ENCODE results near the gene GRAMD1A. TPM values are rescaled to one million over a fixed set of nuclear protein-coding genes. Genes with fewer than 3 reads are reported as not detected.
"Not testable (repeated sequence)": the region's sequence is repeated elsewhere in the genome, so short reads cannot be mapped to it uniquely, and the experiment has no call there.

GRAMD1A gene
- total RNA-seq, 4 donors from 2014 or later = 4.6 to 23.3 (median 8.8) TPM

- H3K4me1 ChIP-seq = peaks cover 0 to 20% (median 0%) of the 10 kb centered on the region in 3 donors
- intact Hi-C loops (cut with DNase I) = no loop called here
- 31 to 52% methylated on average over 11 to 12 of the region's 13 CpGs for WGBS, 2 donors
- no peak for DNase-seq
- no peak overlapping the region for H3K4me3 ChIP-seq
- no peaks in the 10 kb centered on the region for H3K27me3 ChIP-seq
- TF ChIP-seq POLR2A (IDR thresholded peaks at IDR 0.05) = no peak
- TF ChIP-seq, protein P1, sequence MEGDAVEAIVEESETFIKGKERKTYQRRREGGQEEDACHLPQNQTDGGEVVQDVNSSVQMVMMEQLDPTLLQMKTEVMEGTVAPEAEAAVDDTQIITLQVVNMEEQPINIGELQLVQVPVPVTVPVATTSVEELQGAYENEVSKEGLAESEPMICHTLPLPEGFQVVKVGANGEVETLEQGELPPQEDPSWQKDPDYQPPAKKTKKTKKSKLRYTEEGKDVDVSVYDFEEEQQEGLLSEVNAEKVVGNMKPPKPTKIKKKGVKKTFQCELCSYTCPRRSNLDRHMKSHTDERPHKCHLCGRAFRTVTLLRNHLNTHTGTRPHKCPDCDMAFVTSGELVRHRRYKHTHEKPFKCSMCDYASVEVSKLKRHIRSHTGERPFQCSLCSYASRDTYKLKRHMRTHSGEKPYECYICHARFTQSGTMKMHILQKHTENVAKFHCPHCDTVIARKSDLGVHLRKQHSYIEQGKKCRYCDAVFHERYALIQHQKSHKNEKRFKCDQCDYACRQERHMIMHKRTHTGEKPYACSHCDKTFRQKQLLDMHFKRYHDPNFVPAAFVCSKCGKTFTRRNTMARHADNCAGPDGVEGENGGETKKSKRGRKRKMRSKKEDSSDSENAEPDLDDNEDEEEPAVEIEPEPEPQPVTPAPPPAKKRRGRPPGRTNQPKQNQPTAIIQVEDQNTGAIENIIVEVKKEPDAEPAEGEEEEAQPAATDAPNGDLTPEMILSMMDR (IDR thresholded peaks at IDR 0.05) = no peak
- H3K9me3 ChIP-seq = no peaks in the 10 kb centered on the region
- no peaks in the 10 kb centered on the region for H3K36me3 ChIP-seq
- H3K27ac ChIP-seq = no peak overlapping the region
Observed at GRCh38 chr19:34990578-34991192, 9.4 kb upstream of the GRAMD1A start.

GRCh38 chr19:34991542-34992333 lies 8.4 kb upstream of the GRAMD1A start:
- H3K9me3 ChIP-seq = no peaks in the 10 kb centered on the region
- intact Hi-C loops (cut with DNase I) = no loop called here
- DNase-seq = no peak
- 84 to 87% methylated on average over 8 of the region's 8 CpGs for WGBS, 2 donors
- H3K4me3 ChIP-seq = no peak overlapping the region
- no peaks in the 10 kb centered on the region for H3K36me3 ChIP-seq
- H3K4me1 ChIP-seq = peaks cover 0 to 27% (median 0%) of the 10 kb centered on the region in 3 donors
- H3K27me3 ChIP-seq = no peaks in the 10 kb centered on the region
- TF ChIP-seq POLR2A (IDR thresholded peaks at IDR 0.05) = no peak
- TF ChIP-seq, protein P1 (IDR thresholded peaks at IDR 0.05) = no peak
- H3K27ac ChIP-seq = no peak overlapping the region

GRCh38 chr19:34992582-34992981 lies 7.5 kb upstream of the GRAMD1A start:
- DNase-seq; intact Hi-C loops (cut with DNase I); H3K4me3 ChIP-seq; H3K27ac ChIP-seq; H3K27me3 ChIP-seq; H3K36me3 ChIP-seq; H3K9me3 ChIP-seq: not testable (repeated sequence)
- WGBS, 2 donors = 81 to 84% methylated on average over 7 of the region's 7 CpGs
- H3K4me1 ChIP-seq = peaks cover 0 to 34% (median 0%) of the 10 kb centered on the region in 3 donors

DNA sequence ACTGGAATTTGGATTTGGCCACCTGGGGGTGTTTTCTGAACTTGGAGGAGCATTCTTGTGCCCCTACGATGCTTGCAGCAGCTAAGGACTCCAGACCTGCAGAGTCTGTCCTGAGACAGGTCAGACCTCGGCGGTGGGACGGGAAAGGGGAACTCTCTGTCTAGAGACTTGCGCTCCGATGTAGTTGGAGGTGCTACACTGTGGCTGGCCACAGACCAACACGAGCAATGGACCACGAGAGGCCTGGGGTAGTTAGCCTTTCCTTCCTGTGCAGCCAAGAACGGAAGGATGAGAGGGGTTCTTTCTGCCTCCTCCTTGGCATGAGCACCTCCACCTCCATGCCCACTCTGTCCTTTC lies 5.9 kb upstream of the GRAMD1A start:
- H3K4me1 ChIP-seq = peaks cover 0 to 48% (median 11%) of the 10 kb centered on the region in 3 donors
- TF ChIP-seq POLR2A (IDR thresholded peaks at IDR 0.05) = no peak
- TF ChIP-seq, protein P1 (IDR thresholded peaks at IDR 0.05) = no peak
- DNase-seq = no peak

DNA sequence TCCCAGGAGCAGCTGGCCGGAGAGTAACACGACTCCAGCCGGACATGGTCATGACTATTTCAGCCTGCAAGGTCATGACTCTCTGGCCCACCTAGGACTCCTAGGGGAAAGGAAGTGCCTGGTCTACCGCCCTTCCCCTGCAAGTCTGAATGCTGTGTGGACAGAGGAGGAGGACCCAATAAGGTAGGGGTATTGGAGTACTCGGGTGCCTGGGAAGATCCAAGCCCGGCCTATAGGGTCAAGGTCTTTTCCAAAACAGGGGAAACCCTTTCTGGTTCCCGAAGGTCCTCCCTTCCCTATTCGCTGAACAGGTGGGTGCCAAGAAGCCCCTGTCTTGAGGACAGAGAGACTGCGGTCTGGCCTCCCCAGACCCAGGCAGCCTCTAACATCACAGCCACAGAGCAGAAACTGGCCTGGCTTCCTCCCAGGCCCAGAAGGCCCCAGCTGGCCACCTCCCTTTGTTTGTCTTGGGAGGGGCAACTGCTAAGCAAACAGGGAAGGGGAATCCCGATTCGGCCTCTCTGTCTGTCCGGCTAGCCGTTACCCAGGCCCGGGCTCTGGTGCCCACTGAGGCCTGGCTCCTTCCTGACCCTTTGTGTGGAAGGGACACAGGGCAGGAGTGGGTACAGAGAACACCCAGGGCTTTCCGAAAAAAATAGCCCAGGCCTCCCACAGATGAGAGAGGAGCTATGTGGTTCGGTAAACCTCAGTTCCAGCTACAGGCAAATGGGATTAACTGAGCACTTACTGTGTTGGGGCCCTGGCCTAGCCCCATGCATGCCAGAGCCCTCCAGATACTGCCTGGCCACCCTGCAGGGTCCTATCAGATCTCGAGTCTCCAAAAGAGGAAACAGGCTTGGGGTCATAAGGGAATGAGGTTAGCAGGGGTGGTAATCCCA lies 5.2 kb upstream of the GRAMD1A start:
- TF ChIP-seq POLR2A (IDR thresholded peaks at IDR 0.05) = no peak
- TF ChIP-seq, protein P1 (IDR thresholded peaks at IDR 0.05) = no peak
- intact Hi-C loops (cut with DNase I) = no loop called here
- WGBS, 2 donors = 70 to 86% methylated on average over 4 to 8 of the region's 17 CpGs
- DNase-seq = no peak
- Histone ChIP-seq H3K9me3 (no peaks in the 10 kb centered on the region), H3K27ac (peak overlapping the region; percentile 36 to 79 (median 56)), H3K4me1 (peaks cover 0 to 54% (median 15%) of the 10 kb centered on the region in 3 donors), H3K27me3 (no peaks in the 10 kb centered on the region), H3K36me3 (no peaks in the 10 kb centered on the region), H3K4me3 (no peak overlapping the region)

More for the DNA sequence above, 5.9 kb upstream of the GRAMD1A start:
- Histone ChIP-seq H3K36me3 (no peaks in the 10 kb centered on the region), H3K4me3 (no peak overlapping the region), H3K27me3 (no peaks in the 10 kb centered on the region), H3K9me3 (no peaks in the 10 kb centered on the region), H3K27ac (peak overlapping the region in 2 of 4 donors; percentile 49 to 79)
- intact Hi-C loops (cut with DNase I) = no loop called here
- 58 to 63% methylated on average over 2 to 7 of the region's 9 CpGs for WGBS, 2 donors

Data from esophagus squamous epithelium (tissue), 5 donors.